Esophagus muscularis mucosa (tissue), 4 donors: ENCODE data around the gene AIP.

ENCODE experiments used
- EP300 ChIP-seq: sonication (generic); formaldehyde crosslinking; IDR thresholded peaks from one replicate; pipeline ENCODE4 v1.6.1; 2017; ENCODE audit warnings: antibody characterized with exemption
- POLR2A ChIP-seq: fragments of 450-650 bp; IDR thresholded peaks from one replicate; pipeline ENCODE4 v1.6.1; 2017; ENCODE audit warnings: antibody characterized with exemption, moderate library complexity, mild to moderate bottlenecking, low read depth
- POLR2AphosphoS5 ChIP-seq, 2 donors: sonication (generic); formaldehyde crosslinking; IDR thresholded peaks; one replicate each; pipeline ENCODE4 v1.6.1; 2017; ENCODE audit warnings: antibody characterized with exemption in 2 of 2
- TF ChIP-seq, protein P1 (sequence below), 3 experiments: fragments of 200-600 bp in 2 of 3; fragments of 450-650 bp in 1 of 3; sonication (generic) in 2 of 3; IDR thresholded peaks; one replicate each; pipeline ENCODE4 v1.5.1; 2017 to 2019; ENCODE audit warnings: antibody characterized with exemption in 3 of 3, mild to moderate bottlenecking in 2 of 3, moderate library complexity in 1 of 3

DNA sequence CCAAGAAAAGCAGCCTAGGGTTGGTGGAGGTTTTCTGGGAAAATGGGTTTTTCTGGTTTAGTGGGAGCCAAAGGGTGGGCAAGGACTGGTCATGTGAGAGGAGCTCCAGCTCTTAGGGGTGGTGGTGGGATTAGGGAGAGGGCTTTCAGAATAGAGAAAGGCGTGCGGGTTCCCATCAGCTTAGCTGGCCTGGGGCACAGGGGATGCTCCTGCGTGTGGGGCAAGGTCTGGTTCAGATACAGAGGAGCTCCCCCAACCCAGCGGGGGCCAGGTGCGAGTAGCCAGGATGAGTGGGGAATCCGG, 14.4 kb upstream of the AIP start:
- TF ChIP-seq, protein P1, sequence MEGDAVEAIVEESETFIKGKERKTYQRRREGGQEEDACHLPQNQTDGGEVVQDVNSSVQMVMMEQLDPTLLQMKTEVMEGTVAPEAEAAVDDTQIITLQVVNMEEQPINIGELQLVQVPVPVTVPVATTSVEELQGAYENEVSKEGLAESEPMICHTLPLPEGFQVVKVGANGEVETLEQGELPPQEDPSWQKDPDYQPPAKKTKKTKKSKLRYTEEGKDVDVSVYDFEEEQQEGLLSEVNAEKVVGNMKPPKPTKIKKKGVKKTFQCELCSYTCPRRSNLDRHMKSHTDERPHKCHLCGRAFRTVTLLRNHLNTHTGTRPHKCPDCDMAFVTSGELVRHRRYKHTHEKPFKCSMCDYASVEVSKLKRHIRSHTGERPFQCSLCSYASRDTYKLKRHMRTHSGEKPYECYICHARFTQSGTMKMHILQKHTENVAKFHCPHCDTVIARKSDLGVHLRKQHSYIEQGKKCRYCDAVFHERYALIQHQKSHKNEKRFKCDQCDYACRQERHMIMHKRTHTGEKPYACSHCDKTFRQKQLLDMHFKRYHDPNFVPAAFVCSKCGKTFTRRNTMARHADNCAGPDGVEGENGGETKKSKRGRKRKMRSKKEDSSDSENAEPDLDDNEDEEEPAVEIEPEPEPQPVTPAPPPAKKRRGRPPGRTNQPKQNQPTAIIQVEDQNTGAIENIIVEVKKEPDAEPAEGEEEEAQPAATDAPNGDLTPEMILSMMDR (IDR thresholded peaks at IDR 0.05), result no peak
- no peak for TF ChIP-seq POLR2A
- no peak for TF ChIP-seq EP300
- TF ChIP-seq POLR2AphosphoS5 (IDR thresholded peaks at IDR 0.05), result no peak
